ENCODE results near the gene KLHL40. TPM values are rescaled to one million over a fixed set of nuclear protein-coding genes. Genes with fewer than 3 reads are reported as not detected.

Gene KLHL40
- total and polyA plus RNA-seq, 2 donors (not counting 1 experiment from before 2014, with no cell fraction given) = not detected

Other genes with a start within 250 kb of the KLHL40 start
- gene VIPR1, start 182.9 kb upstream of the KLHL40 start, total RNA-seq = 5.8 and 8.3 TPM in 2 replicates
- 0.79 and 8.0 TPM in 2 replicates for gene VIPR1, start 182.9 kb upstream of the KLHL40 start, polyA plus RNA-seq
- 44.8 and 51.4 TPM in 2 replicates for gene SEC22C, start 103.6 kb upstream of the KLHL40 start, total RNA-seq
- gene SEC22C, start 103.6 kb upstream of the KLHL40 start, polyA plus RNA-seq = 19.2 and 30.6 TPM in 2 replicates
- gene SS18L2, start 94.7 kb upstream of the KLHL40 start, total RNA-seq = 42.0 and 50.8 TPM in 2 replicates
- 69.4 and 91.7 TPM in 2 replicates for gene SS18L2, start 94.7 kb upstream of the KLHL40 start, polyA plus RNA-seq
- 227 and 233 TPM in 2 replicates for gene NKTR, start 84.9 kb upstream of the KLHL40 start, total RNA-seq
- gene NKTR, start 84.9 kb upstream of the KLHL40 start, polyA plus RNA-seq = 58.0 and 106 TPM in 2 replicates
- gene ZBTB47, start 31.8 kb upstream of the KLHL40 start, total RNA-seq = 1.6 TPM in 2 replicates
- gene ZBTB47, start 31.8 kb upstream of the KLHL40 start, polyA plus RNA-seq = 0.09 and 0.34 TPM in 2 replicates
- gene HHATL, start 17.3 kb downstream of the KLHL40 start, total RNA-seq = not detected in 2 replicates
- not detected in 2 replicates for gene HHATL, start 17.3 kb downstream of the KLHL40 start, polyA plus RNA-seq
- 1.9 and 2.5 TPM in 2 replicates for gene CCDC13, start 87.7 kb downstream of the KLHL40 start, total RNA-seq
- gene CCDC13, start 87.7 kb downstream of the KLHL40 start, polyA plus RNA-seq = 0.53 and 1.5 TPM in 2 replicates
- gene HIGD1A, start 119.0 kb downstream of the KLHL40 start, total RNA-seq = 16.5 and 18.4 TPM in 2 replicates
- 14.2 and 19.3 TPM in 2 replicates for gene HIGD1A, start 119.0 kb downstream of the KLHL40 start, polyA plus RNA-seq
- 1.1 and 1.7 TPM in 2 replicates for gene ACKR2, start 123.9 kb downstream of the KLHL40 start, total RNA-seq
- gene ACKR2, start 123.9 kb downstream of the KLHL40 start, polyA plus RNA-seq = 0.31 and 0.35 TPM in 2 replicates
- gene CYP8B1, start 190.3 kb downstream of the KLHL40 start, total RNA-seq = not detected in 2 replicates
- gene CYP8B1, start 190.3 kb downstream of the KLHL40 start, polyA plus RNA-seq = not detected in 2 replicates
- 0.34 and 0.42 TPM in 2 replicates for gene ZNF662, start 220.6 kb downstream of the KLHL40 start, total RNA-seq
- 0.12 and 0.22 TPM in 2 replicates for gene ZNF662, start 220.6 kb downstream of the KLHL40 start, polyA plus RNA-seq

All from B cell (primary cell).